Breast epithelium (tissue), 3 donors: ENCODE results near the gene SERGEF.

Experiments
- CTCF ChIP-seq, 3 donors: fragments of 450-650 bp; IDR thresholded peaks; one replicate each; pipeline ENCODE4 v1.5.1; 2016 to 2017; ENCODE audit warnings: antibody characterized with exemption in 3 of 3, mild to moderate bottlenecking in 3 of 3, moderate library complexity in 3 of 3
- POLR2AphosphoS5 ChIP-seq, 3 donors: sonication (generic); formaldehyde crosslinking; IDR thresholded peaks; one replicate each; pipeline ENCODE4 v1.6.1; 2017; ENCODE audit warnings: antibody characterized with exemption in 3 of 3

GRCh38 chr11:18011633-18012032 lies 1.2 kb downstream of the SERGEF start:
- TF ChIP-seq POLR2AphosphoS5 (IDR thresholded peaks at IDR 0.05), result no peak
- no peak for TF ChIP-seq CTCF (IDR thresholded peaks at IDR 0.05)
